ENCODE results near the gene ZBTB20. TPM values are rescaled to one million over a fixed set of nuclear protein-coding genes. Genes with fewer than 3 reads are reported as not detected.
"Not testable (repeated sequence)": the region's sequence is repeated elsewhere in the genome, so short reads cannot be mapped to it uniquely, and the experiment has no call there.

The ZBTB20 gene
- polyA plus RNA-seq, 1 donor from 2014 or later: 42.6 TPM

- not testable (repeated sequence) for H3K27me3 Mint-ChIP-seq, H3K4me3 Mint-ChIP-seq, H3K36me3 Mint-ChIP-seq, H3K4me1 Mint-ChIP-seq, H3K27ac Mint-ChIP-seq, H3K9me3 Mint-ChIP-seq
These were observed 467.3 kb downstream of the ZBTB20 start for GRCh38 chr3:114679773-114680172.

DNA sequence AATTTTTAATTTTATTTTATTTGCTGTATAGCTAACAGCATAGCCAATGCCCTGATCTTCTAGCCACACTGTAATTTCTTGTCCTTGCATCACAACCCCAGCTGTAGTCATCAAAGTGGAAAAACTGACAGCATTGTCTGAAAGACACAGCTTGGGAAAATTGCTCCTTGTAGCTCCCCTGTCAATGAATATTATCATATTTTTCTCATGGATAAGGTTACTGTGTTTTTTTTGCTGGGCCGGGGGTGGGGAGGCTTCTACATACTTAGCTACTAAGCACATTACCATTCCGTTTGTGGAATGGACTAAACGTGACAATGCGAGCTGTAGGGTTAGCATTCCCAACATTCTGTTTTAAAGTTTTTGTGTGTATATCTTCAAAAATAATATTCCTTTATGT, 472.0 kb downstream of the ZBTB20 start:
- H3K9me3 Mint-ChIP-seq: peaks cover 0 to 5% (median 0%) of the 10 kb centered on the region in 3 donors
- H3K27ac Mint-ChIP-seq: no peak overlapping the region
- H3K4me1 Mint-ChIP-seq: peaks cover 0 to 1% (median 0%) of the 10 kb centered on the region in 3 donors
- no peak overlapping the region for H3K4me3 Mint-ChIP-seq
- H3K27me3 Mint-ChIP-seq: no peaks in the 10 kb centered on the region
- H3K36me3 Mint-ChIP-seq: peaks cover 7% of the 10 kb centered on the region

DNA sequence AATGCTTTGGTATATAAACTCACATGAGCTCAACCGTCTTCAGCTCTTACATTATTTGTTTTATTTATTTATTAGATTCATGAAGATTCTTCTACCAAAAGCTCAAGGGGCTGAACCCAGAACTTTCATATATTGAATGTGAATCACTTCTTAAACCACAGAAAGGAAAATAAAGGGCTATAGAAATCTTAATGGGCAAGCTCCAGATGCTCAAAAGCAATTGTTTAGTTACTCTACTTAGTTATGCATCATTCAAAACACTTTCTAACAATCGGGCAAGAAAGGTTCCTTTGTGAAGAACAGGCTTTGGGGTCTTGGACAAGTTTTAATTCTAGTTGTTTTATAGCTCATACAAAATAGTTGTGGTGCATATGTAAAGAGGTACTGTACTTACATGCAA, 473.1 kb downstream of the ZBTB20 start:
- H3K27me3 Mint-ChIP-seq: no peaks in the 10 kb centered on the region
- H3K27ac Mint-ChIP-seq: no peak overlapping the region
- peaks cover 0 to 2% (median 0%) of the 10 kb centered on the region in 3 donors for H3K9me3 Mint-ChIP-seq
- peaks cover 0 to 1% (median 0%) of the 10 kb centered on the region in 3 donors for H3K4me1 Mint-ChIP-seq
- peaks cover 7% of the 10 kb centered on the region for H3K36me3 Mint-ChIP-seq
- H3K4me3 Mint-ChIP-seq: no peak overlapping the region

DNA sequence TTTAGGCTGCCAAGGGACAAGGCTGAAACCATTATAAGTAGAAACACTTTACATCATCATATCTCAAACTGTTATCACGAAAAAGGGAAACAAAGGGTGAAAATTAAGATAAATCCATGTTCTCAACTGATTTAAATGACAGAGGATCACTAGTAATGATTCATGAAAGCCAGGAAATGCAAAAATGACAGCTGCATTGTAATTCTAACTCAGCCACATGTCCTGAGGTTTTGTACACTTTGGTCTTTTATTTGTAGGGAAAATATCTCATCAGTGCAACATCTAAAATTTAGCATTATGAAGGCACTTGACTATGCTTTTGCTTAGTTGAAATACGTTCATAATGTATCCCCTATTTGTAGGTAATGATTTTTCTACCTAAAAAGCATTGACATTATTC, 473.6 kb downstream of the ZBTB20 start:
- Mint-ChIP-seq H3K9me3 (no peaks in the 10 kb centered on the region), H3K27me3 (no peaks in the 10 kb centered on the region), H3K27ac (no peak overlapping the region), H3K4me1 (no peaks in the 10 kb centered on the region), H3K4me3 (no peak overlapping the region), H3K36me3 (peaks cover 7% of the 10 kb centered on the region)

- no peak overlapping the region for H3K4me3 Mint-ChIP-seq
- peaks cover 7% of the 10 kb centered on the region for H3K36me3 Mint-ChIP-seq
- no peak overlapping the region for H3K27ac Mint-ChIP-seq
- no peaks in the 10 kb centered on the region for H3K27me3 Mint-ChIP-seq
- H3K4me1 Mint-ChIP-seq: no peaks in the 10 kb centered on the region
- no peaks in the 10 kb centered on the region for H3K9me3 Mint-ChIP-seq
These were observed 474.2 kb downstream of the ZBTB20 start for GRCh38 chr3:114672692-114673447.

- Mint-ChIP-seq H3K4me3 (no peak overlapping the region), H3K36me3 (peaks cover 7% of the 10 kb centered on the region), H3K4me1 (peaks cover 0 to 2% (median 0%) of the 10 kb centered on the region in 3 donors), H3K27ac (no peak overlapping the region), H3K9me3 (no peaks in the 10 kb centered on the region), H3K27me3 (no peaks in the 10 kb centered on the region)
These were observed 475.2 kb downstream of the ZBTB20 start for GRCh38 chr3:114671741-114672510.

- no peak overlapping the region for H3K4me3 Mint-ChIP-seq
- H3K4me1 Mint-ChIP-seq: peaks cover 0 to 2% (median 0%) of the 10 kb centered on the region in 3 donors
- H3K27ac Mint-ChIP-seq: no peak overlapping the region
- peaks cover 9% of the 10 kb centered on the region for H3K36me3 Mint-ChIP-seq
- H3K9me3 Mint-ChIP-seq: peaks cover 0 to 2% (median 0%) of the 10 kb centered on the region in 3 donors
- no peaks in the 10 kb centered on the region for H3K27me3 Mint-ChIP-seq
These were observed 477.5 kb downstream of the ZBTB20 start for GRCh38 chr3:114669614-114670013.

- Mint-ChIP-seq H3K36me3 (peaks cover 9% of the 10 kb centered on the region), H3K4me3 (no peak overlapping the region), H3K27me3 (no peaks in the 10 kb centered on the region), H3K9me3 (peaks cover 0 to 4% (median 2%) of the 10 kb centered on the region in 3 donors), H3K4me1 (peaks cover 0 to 2% (median 0%) of the 10 kb centered on the region in 3 donors), H3K27ac (no peak overlapping the region)
These were observed 479.0 kb downstream of the ZBTB20 start for GRCh38 chr3:114668099-114668498.

DNA sequence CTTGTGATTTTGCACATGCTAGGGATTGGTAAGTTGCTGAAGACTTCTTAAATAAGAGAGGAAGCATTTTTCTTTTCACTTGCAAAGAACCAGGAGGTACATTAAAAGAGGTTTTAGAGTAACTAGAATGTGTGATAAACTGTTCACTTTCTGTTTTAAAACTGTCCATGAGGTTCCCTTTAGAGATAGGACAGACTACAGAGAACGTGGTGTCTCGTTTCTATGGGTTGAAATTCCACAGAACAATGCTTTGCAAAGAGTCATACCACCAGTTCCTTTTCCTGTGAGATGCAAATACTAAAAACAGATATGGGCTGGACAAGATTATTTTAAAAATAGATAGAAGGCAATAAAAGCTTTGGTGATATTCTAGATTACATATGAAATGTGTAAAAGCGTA, 480.5 kb downstream of the ZBTB20 start:
- Mint-ChIP-seq H3K9me3 (peaks cover 0 to 4% (median 2%) of the 10 kb centered on the region in 3 donors), H3K4me3 (no peak overlapping the region), H3K27me3 (no peaks in the 10 kb centered on the region), H3K4me1 (peaks cover 0 to 2% (median 0%) of the 10 kb centered on the region in 3 donors), H3K36me3 (peaks cover 9% of the 10 kb centered on the region), H3K27ac (no peak overlapping the region)

- Mint-ChIP-seq H3K9me3 (peaks cover 0 to 4% (median 2%) of the 10 kb centered on the region in 3 donors), H3K27ac (no peak overlapping the region), H3K4me3 (no peak overlapping the region), H3K4me1 (peaks cover 11 to 18% (median 16%) of the 10 kb centered on the region in 3 donors), H3K36me3 (peaks cover 8% of the 10 kb centered on the region), H3K27me3 (no peaks in the 10 kb centered on the region)
These were observed 483.1 kb downstream of the ZBTB20 start for GRCh38 chr3:114664006-114664405.

GRCh38 chr3:114660808-114661207, 486.3 kb downstream of the ZBTB20 start:
- peaks cover 14 to 27% (median 21%) of the 10 kb centered on the region in 3 donors for H3K4me1 Mint-ChIP-seq
- peak overlapping the region in 1 of 3 donors; percentile 59 for H3K27ac Mint-ChIP-seq
- H3K4me3 Mint-ChIP-seq: peak overlapping the region in 1 of 4 donors; percentile 14
- H3K27me3 Mint-ChIP-seq: no peaks in the 10 kb centered on the region
- H3K36me3 Mint-ChIP-seq: peaks cover 12% of the 10 kb centered on the region
- peaks cover 0 to 4% (median 2%) of the 10 kb centered on the region in 3 donors for H3K9me3 Mint-ChIP-seq

DNA sequence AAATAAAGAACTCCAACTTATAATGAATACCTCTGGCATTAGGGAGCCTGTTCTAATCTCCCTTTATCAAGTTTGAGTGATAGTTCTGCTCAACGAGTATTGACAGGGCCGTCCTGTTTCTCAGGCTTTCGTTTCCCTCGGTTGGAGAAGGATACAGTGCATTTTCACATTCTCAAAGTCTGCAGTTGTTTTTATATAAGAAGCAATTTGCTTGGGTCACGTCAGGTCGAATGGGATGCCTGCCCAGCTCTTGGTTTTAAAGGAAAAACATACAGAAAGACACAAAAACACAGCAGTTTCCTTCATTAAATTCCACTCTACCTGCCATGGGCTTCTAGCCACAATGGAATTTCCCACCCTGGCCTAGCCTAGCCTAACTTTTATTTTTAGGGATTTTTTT, 487.0 kb downstream of the ZBTB20 start:
- Mint-ChIP-seq H3K27me3 (no peaks in the 10 kb centered on the region), H3K4me3 (peak overlapping the region in 1 of 4 donors; percentile 14), H3K4me1 (peaks cover 14 to 27% (median 21%) of the 10 kb centered on the region in 3 donors), H3K27ac (peak overlapping the region in 1 of 3 donors; percentile 59), H3K9me3 (peaks cover 0 to 4% (median 2%) of the 10 kb centered on the region in 3 donors), H3K36me3 (peaks cover 12% of the 10 kb centered on the region)

DNA sequence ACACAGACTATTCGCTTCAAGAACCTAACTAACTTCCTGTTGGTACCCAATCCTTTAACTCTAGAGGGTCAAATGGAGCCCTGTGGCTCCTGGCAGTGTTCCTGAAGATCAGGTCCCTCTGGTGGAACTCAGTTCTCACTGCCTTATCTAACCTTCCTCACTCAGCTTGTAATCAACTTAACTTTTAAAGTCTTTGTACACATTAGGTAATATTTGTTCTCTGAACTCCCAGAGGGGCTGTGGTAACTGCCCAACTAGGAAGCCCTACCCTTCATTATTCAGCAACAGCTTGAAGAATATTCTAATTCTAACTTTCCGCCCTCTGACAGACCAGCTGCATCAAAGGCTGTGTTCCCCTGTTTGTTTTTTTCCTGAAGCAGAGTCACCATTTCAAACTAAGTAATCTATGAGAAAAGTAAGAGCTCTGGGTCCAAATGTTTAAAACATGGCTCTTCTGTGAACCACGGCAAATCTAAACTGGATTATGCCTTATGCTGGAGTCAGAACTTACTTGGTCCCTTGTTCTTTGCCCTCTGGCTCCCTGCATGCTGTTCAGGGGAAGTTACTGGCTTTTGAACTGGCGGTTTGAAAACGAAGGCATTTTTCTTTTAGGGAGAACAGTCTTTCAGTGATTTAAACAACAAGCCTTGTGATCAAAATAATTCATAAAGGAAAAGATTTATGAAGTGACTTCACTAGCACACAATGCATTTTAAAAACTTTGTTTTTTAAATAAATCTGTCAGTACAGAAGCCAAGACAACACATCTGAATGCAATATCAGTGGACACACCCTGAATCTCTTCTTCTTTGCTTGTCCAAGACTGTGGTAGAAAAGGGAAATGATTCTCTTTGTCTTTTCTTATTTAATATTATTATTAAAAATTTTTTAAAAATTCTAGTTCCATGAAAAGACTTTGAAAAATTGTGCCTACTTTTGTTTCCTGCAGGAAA, 487.7 kb downstream of the ZBTB20 start:
- Mint-ChIP-seq H3K27ac (peak overlapping the region; percentile 26 to 56 (median 47)), H3K9me3 (peaks cover 0 to 4% (median 0%) of the 10 kb centered on the region in 3 donors), H3K27me3 (no peaks in the 10 kb centered on the region), H3K4me3 (peak overlapping the region in 2 of 4 donors; percentile 8 to 72), H3K4me1 (peaks cover 14 to 27% (median 21%) of the 10 kb centered on the region in 3 donors), H3K36me3 (peaks cover 9% of the 10 kb centered on the region)

GRCh38 chr3:114651555-114651954, 495.5 kb downstream of the ZBTB20 start:
- Mint-ChIP-seq H3K27me3 (no peaks in the 10 kb centered on the region), H3K4me1 (peaks cover 0 to 3% (median 1%) of the 10 kb centered on the region in 3 donors), H3K4me3 (no peak overlapping the region), H3K9me3 (peaks cover 0 to 3% (median 0%) of the 10 kb centered on the region in 3 donors), H3K27ac (no peak overlapping the region), H3K36me3 (peaks cover 2% of the 10 kb centered on the region)

Data from IgD-negative memory B cell (primary cell).